NCI-H1092 (cell line): Measurements from ENCODE around the gene TERT.

Experiments used
- DNase-seq: peaks from one replicate; lab custom pipeline; 2025; lab: John Stamatoyannopoulos, UW

Gene TERT

DNA sequence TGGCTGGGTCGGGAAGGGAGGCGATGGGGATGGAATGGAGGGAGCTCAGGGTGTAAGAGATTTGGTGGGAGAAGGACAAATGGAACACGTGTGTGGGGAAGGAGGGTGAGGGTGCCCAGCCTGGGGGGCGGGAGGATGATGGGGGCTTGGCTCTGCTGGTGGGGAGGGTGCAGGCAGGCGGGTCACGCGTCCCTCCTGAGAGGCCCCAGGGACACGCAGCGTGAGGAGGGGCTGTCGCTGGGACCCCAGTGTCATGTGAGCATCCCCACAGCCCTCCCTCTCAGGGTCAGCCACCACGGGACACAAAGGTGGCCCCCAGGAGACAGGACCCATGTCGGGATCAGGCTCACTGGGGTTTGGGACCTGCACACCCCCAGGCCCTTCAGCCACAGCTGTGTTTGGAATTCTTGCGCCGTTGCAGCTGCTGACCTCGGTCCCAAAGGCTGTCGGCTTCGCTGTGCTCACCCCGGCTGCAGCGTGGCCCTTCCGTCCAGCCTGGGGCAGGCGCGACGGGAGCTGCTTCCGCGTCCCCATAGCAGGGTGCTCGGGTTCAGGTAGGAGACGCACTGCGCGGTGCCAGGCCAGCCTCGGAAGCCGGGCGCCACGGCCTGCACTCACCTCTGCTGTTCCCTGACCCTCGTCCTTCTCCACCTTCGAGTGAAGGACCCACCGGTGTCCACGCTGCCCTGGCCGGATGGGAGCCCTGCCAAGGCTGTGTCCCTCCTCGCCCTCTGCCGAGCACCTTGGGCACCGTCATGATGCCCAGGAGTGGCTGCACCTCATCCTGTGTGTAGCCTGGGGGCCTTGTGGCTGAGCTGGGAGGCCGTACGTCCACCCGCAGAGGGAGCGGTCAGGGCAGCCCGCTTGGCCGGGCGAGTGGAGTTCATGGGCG is 88.1 kb downstream of the TERT start:
- DNase-seq = no peak

DNA sequence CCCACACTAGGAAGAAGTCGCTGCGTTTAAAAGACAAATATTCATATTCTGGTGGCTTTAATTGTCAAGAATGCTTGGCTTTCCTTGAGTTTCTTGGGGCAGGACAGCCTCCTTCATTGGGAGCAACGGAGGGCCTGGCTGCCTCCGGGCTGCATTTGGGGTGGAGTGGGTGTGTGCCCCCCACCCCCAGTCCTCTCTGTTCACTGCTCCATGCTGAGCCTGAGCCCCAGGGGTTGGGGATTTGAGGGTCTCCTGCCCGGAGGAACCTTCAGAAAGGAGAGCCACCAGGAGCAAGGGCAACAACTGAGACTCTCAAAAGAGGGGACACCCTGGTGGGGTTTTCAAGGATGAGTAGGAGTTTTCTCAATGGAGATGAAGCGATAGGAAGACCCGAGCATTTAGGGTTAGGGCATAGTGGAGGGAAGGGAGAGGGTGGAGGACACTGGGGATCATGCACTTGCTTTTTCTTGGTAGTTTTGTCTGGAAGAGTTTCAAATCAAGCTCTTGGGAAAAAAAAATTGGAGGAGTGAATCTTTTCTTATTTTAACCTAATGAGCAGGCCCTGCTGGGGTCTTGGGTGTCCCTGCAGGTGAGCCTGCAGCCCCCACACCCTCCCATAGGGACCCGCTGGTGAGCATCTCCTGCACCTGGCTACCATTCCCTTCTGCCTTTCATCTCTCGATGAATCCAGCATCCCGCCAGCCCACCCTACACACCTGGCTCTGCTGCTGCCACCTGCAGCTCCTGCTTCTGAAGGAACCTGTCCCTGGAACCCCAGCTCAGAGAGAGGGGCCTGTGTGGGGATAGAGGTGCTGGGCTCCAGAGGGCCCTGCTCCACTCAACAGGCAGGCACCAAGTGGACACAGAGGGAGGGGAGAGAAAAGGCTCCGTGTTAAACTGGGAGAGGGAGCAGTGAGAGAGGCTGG is 89.3 kb downstream of the TERT start:
- no peak for DNase-seq

DNA sequence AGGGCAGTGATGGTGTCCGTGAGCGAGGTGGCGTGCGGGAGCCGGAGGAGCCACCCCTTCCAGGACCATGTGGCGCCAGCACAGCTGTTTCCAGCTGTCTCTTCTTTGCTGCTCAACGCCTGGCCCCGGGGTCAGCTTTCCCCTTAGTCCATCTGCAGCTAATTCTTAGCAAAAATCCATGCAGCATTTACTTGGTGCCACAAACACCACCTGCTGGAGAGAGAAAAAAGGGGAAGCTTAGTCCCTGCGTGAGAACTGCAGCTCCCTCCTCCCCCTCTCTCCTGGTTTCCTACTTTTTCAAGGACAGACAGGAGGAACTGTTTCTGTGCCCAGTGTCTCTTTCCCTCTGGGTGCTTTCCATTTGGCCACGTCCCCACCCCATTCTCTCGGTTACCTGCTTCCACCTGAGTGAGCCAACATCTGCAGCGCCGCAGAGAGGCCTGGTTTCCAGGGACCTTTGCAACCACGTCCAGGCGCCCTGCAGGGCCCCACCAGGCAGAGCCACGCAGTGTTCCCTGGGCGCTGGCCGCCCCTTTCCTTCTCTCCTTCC is 90.1 kb downstream of the TERT start:
- DNase-seq = no peak

DNA sequence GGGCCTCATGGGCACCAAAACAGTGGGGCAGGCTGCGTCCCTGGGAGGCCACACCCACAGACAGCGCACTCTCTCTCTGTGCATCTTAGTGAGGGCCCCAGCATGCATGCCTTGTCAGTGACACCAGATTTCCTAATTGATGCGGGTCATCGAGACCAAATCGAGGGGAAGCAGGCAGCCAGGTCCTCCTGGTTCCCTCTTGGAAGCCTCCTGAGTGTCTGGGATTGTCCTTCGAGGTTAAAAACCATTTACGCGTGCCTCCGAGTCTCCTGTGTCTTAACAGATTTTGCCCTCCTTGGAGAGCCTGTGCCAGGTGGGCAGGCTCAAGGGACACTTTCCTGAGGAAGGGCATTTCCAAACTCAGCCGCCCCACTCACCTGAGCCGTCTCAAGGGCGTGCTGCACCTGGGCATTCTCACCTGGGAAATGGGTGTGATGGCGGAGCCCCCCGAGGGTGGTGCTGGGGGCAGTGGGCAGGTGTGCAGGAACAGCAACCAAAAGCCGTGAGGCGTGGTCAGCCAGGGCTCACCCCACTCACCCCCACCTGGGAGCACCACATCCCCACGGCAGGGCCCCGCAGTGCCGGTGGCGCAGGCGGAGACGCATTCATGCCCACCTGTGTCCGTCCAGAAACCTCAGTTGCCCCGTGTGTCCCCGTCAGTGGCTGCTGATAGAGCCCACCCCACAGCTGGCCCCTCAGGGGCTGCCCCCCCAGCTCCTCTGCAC is 90.7 kb downstream of the TERT start:
- no peak for DNase-seq

DNA sequence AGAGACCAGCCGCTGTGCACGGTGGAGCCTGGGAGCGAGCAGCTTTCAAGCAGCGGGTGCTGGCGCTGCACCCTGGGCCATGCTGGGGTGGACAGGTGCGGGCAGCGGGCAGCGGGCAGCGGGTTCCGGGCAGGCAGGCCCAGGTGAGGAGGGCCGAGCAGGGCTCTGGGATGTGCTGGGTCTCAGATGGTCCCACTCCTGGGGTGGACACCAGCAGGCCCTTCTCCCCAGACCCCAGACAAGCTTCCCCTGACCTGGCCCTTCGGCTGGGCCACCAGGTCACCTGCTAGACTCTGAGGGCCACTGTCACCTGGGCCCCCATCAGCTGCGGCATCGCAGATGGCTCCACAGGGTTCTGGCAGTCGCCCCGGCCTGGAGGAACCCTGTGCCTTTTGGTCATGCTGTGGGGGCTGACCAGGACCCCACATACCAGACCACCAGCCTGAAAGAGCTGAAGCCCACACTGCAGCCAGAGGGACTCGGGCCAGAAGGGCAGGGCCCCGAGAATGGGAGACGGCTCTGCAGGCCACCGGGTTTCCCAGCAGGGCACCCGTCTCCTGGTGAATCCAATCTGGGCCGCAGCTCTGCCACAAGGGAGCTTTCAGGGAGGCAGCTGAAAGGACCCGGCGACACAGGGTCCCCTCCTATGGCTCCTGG is 91.4 kb downstream of the TERT start:
- no peak for DNase-seq
